GM12878 (cell line): ENCODE data around the gene TNNT3.
A peak's percentile ranks its signal among the peaks of the same experiment; 100 is the strongest.

Experiments used
- CHD1 ChIP-seq: IDR thresholded peaks from 2 replicates; pipeline ENCODE4 v1.6.1; 2012; ENCODE audit warnings: low read depth, low read length, improper control_type of control experiment
- MEF2A ChIP-seq: IDR thresholded peaks from 2 replicates; pipeline ENCODE4 v1.6.1; 2011; ENCODE audit warnings: low read depth, mild to moderate bottlenecking, low read length, moderate library complexity; ENCODE audit not compliant: insufficient read depth
- TF ChIP-seq, protein P1 (sequence below), 3 experiments: IDR thresholded peaks in 2 of 3; conservative IDR thresholded peaks in 1 of 3; 2 replicates each; pipeline ENCODE4 v1.5.1; 2011; ENCODE audit warnings: low read depth in 3 of 3, low read length in 3 of 3, mild to moderate bottlenecking in 3 of 3, control low read depth in 2 of 3, moderate library complexity in 2 of 3, inconsistent platforms in 1 of 3, mixed read lengths in 1 of 3; ENCODE audit not compliant: control insufficient read depth in 2 of 3, insufficient read depth in 1 of 3; ENCODE audit errors: extremely low read depth in 1 of 3

DNA sequence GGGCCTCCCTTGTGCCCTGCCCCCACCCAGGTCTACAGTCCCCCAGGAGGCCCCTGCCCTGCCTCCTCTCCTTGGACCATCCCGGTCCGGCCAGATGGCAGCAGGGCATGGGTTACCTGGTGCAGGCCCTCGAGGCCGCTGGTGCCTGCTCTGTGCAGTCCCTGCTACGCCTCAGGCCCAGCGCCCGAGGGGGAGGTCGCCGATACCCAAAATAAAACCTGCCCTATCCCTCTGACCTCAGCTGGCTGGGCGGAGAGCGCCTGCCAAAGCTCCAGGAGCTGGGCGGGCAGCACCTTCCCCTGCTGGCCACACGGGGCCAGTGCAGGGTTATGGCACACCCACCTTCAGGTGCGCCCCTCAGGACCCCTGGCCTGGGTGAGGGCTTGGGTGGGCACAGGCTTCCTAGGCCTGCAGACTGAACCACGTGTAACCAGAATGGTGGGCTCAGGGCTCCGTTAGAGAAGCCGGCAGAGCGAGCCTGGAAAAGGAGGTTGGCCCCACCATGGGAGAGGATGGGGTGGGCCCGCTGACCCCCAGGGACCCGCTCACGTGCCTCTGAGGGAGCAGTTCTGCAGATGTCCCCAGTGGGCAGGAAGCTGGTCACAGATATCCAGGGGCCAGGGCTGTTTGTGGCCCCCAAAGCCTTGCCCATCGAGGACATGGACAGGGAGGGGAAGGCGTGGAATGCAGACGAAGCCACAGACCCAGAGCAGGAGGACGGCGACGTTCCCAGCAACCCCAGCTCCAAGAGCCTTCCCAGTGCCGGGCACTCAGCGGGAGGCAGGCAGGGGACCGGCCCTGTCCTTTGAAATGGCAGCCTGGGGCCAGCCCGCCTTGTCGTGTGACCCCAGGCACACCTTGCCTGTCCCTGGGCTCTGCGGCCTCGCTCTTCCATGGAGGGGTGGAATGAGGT is 1.7 kb upstream of the TNNT3 start:
- no peak for TF ChIP-seq MEF2A
- TF ChIP-seq CHD1: no peak
- TF ChIP-seq, protein P1, sequence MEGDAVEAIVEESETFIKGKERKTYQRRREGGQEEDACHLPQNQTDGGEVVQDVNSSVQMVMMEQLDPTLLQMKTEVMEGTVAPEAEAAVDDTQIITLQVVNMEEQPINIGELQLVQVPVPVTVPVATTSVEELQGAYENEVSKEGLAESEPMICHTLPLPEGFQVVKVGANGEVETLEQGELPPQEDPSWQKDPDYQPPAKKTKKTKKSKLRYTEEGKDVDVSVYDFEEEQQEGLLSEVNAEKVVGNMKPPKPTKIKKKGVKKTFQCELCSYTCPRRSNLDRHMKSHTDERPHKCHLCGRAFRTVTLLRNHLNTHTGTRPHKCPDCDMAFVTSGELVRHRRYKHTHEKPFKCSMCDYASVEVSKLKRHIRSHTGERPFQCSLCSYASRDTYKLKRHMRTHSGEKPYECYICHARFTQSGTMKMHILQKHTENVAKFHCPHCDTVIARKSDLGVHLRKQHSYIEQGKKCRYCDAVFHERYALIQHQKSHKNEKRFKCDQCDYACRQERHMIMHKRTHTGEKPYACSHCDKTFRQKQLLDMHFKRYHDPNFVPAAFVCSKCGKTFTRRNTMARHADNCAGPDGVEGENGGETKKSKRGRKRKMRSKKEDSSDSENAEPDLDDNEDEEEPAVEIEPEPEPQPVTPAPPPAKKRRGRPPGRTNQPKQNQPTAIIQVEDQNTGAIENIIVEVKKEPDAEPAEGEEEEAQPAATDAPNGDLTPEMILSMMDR (IDR thresholded peaks at IDR 0.05 in 2 of 3, conservative IDR thresholded peaks at IDR 0.05 in 1 of 3; ENCODE audit: control insufficient read depth in 2 of 3, extremely low read depth in 1 of 3, insufficient read depth in 1 of 3, low read depth in 3 of 3, low read length in 3 of 3): peak; percentile 21 to 66 (median 39); a peak in 5 of 6 replicates
